HG03469 (cell line): ENCODE results near the gene ZNRF3.
A peak's percentile ranks its signal among the peaks of the same experiment; 100 is the strongest.
"Not testable (repeated sequence)": the region's sequence is repeated elsewhere in the genome, so short reads cannot be mapped to it uniquely, and the experiment has no call there.

Experiments
- ATAC-seq: cut with Tn5 transposase; IDR thresholded peaks from one replicate; pipeline ENCODE4 v1.9.1; 2021; ENCODE audit warnings: mild to moderate bottlenecking, moderate library complexity, moderate number of reproducible peaks; ENCODE audit not compliant: unreplicated experiment

Gene ZNRF3

GRCh38 chr22:28883917-28884746 is 760 bp downstream of the ZNRF3 start:
- ATAC-seq, result peak; percentile 9

- no peak for ATAC-seq
Observed at GRCh38 chr22:28884747-28885350, 1.5 kb downstream of the ZNRF3 start.

GRCh38 chr22:28885939-28886338 is 2.6 kb downstream of the ZNRF3 start:
- no peak for ATAC-seq

- ATAC-seq, result not testable (repeated sequence)
Observed at GRCh38 chr22:28886679-28887078, 3.3 kb downstream of the ZNRF3 start.

GRCh38 chr22:28887725-28888459 is 4.5 kb downstream of the ZNRF3 start:
- no peak for ATAC-seq

GRCh38 chr22:28889478-28890024 is 6.2 kb downstream of the ZNRF3 start:
- no peak for ATAC-seq

GRCh38 chr22:28891156-28891733 is 7.9 kb downstream of the ZNRF3 start:
- ATAC-seq, result no peak

- no peak for ATAC-seq
Observed at GRCh38 chr22:28892175-28892731, 8.9 kb downstream of the ZNRF3 start.

GRCh38 chr22:28893810-28894209 is 10.4 kb downstream of the ZNRF3 start:
- ATAC-seq, result no peak

GRCh38 chr22:28894334-28894733 is 11.0 kb downstream of the ZNRF3 start:
- ATAC-seq, result no peak

- ATAC-seq, result no peak
Observed at GRCh38 chr22:28894807-28895206, 11.4 kb downstream of the ZNRF3 start.

- ATAC-seq, result no peak
Observed at GRCh38 chr22:28896611-28897010, 13.2 kb downstream of the ZNRF3 start.

GRCh38 chr22:28898233-28898629 is 14.9 kb downstream of the ZNRF3 start:
- no peak for ATAC-seq

- ATAC-seq, result no peak
Observed at GRCh38 chr22:28899199-28899853, 16.0 kb downstream of the ZNRF3 start.

- no peak for ATAC-seq
Observed at GRCh38 chr22:28900379-28900925, 17.1 kb downstream of the ZNRF3 start.

- no peak for ATAC-seq
Observed at GRCh38 chr22:28902490-28902889, 19.1 kb downstream of the ZNRF3 start.

GRCh38 chr22:28903080-28903479 is 19.7 kb downstream of the ZNRF3 start:
- no peak for ATAC-seq

GRCh38 chr22:28903729-28904128 is 20.4 kb downstream of the ZNRF3 start:
- no peak for ATAC-seq

GRCh38 chr22:28904211-28904896 is 21.0 kb downstream of the ZNRF3 start:
- no peak for ATAC-seq
